Neural cell (in vitro differentiated cells): ENCODE measurements around the gene PPP1R12A. TPM values are rescaled to one million over a fixed set of nuclear protein-coding genes. Genes with fewer than 3 reads are reported as not detected.

ENCODE experiments used
- H2AFZ ChIP-seq: fragments of 200-600, 300-800 bp; sonication (generic), shearing (Covaris generic); 2 replicates; pipeline ENCODE4 v1.6.0; 2014; ENCODE audit warnings: low read depth, mild to moderate bottlenecking, antibody characterized with exemption, low read length, moderate library complexity
- H3F3A ChIP-seq: fragments of 200-600 bp; shearing (Covaris generic); 2 replicates; pipeline ENCODE4 v1.6.1; 2016; ENCODE audit warnings: mild to moderate bottlenecking, moderate library complexity, mixed read lengths, antibody characterized with exemption, low read length; ENCODE audit not compliant: insufficient read depth, poor library complexity, severe bottlenecking
- H3K27ac ChIP-seq: fragments of 200-600, 300-800 bp; sonication (generic), shearing (Covaris generic); 2 replicates; pipeline ENCODE4 v1.5.1; 2014; ENCODE audit warnings: mild to moderate bottlenecking, low read length, moderate library complexity
- H3K27me3 ChIP-seq: fragments of 300-800, 200-600 bp; sonication (generic), shearing (Covaris generic); 2 replicates; pipeline ENCODE4 v1.6.0; 2014; ENCODE audit warnings: mild to moderate bottlenecking, low read depth, low read length, moderate library complexity; ENCODE audit not compliant: insufficient read depth
- H3K36me3 ChIP-seq: fragments of 300-800, 200-600 bp; sonication (generic), shearing (Covaris generic); 2 replicates; pipeline ENCODE4 v1.5.1; 2014; ENCODE audit warnings: mild to moderate bottlenecking, antibody characterized with exemption, low read length, moderate library complexity; ENCODE audit not compliant: insufficient read depth
- H3K4me2 ChIP-seq: fragments of 300-800, 200-600 bp; sonication (generic), shearing (Covaris generic); 2 replicates; pipeline ENCODE4 v1.6.0; 2014; ENCODE audit warnings: mild to moderate bottlenecking, low read length
- H3K4me3 ChIP-seq: fragments of 300-800, 200-600 bp; sonication (generic), shearing (Covaris generic); 2 replicates; pipeline ENCODE4 v1.5.1; 2014; ENCODE audit warnings: mild to moderate bottlenecking, low read length, moderate library complexity
- H3K79me2 ChIP-seq: fragments of 200-600 bp; shearing (Covaris generic); replicated peaks from 2 replicates; pipeline ENCODE4 v1.6.0; 2014; ENCODE audit warnings: mild to moderate bottlenecking, low read length, moderate library complexity; ENCODE audit not compliant: insufficient read depth
- H3K9ac ChIP-seq: fragments of 300-800, 200-600 bp; sonication (generic), shearing (Covaris generic); 2 replicates; pipeline ENCODE4 v1.6.1; 2016; ENCODE audit warnings: mild to moderate bottlenecking, low read length, mixed read lengths
- H3K9me2 ChIP-seq: fragments of 200-600 bp; shearing (Covaris generic); 2 replicates; pipeline ENCODE4 v1.6.1; 2016; ENCODE audit warnings: mild to moderate bottlenecking, low read length, mixed read lengths; ENCODE audit not compliant: insufficient read depth
- H3K9me3 ChIP-seq: fragments of 200-600, 300-800 bp; sonication (generic), shearing (Covaris generic); 2 replicates; pipeline ENCODE4 v1.6.1; 2016; ENCODE audit warnings: mild to moderate bottlenecking, mixed run types, low read length, moderate library complexity, mixed read lengths
- H4K20me1 ChIP-seq: fragments of 200-600 bp; shearing (Covaris generic); 2 replicates; pipeline ENCODE4 v1.6.1; 2016; ENCODE audit warnings: mild to moderate bottlenecking, mixed run types; ENCODE audit not compliant: insufficient read depth
- EP300 ChIP-seq: fragments of 450-650 bp; conservative IDR thresholded peaks from 2 replicates; pipeline ENCODE4 v1.6.1; 2014; ENCODE audit warnings: antibody characterized with exemption, mild to moderate bottlenecking, moderate library complexity; ENCODE audit not compliant: poor library complexity, severe bottlenecking
- EZH2 ChIP-seq: fragments of 200-600, 300-800 bp; shearing (Covaris generic), sonication (generic); IDR thresholded peaks from 2 replicates; pipeline ENCODE4 v1.6.1; 2014; ENCODE audit warnings: antibody characterized with exemption, low read length, borderline replicate concordance, mild to moderate bottlenecking; ENCODE audit not compliant: insufficient read depth, poor library complexity, severe bottlenecking
- MXI1 ChIP-seq: fragments of 450-650 bp; conservative IDR thresholded peaks from 2 replicates; pipeline ENCODE4 v1.6.1; 2014; ENCODE audit warnings: antibody characterized with exemption, mild to moderate bottlenecking; ENCODE audit not compliant: poor library complexity, severe bottlenecking
- POLR2AphosphoS5 ChIP-seq: IDR thresholded peaks from 2 replicates; pipeline ENCODE4 v1.6.1; 2012
- RAD21 ChIP-seq: fragments of 450-650 bp; conservative IDR thresholded peaks from 2 replicates; pipeline ENCODE4 v1.6.1; 2014; ENCODE audit warnings: antibody characterized with exemption, mild to moderate bottlenecking, moderate library complexity
- SMC3 ChIP-seq: fragments of 450-650 bp; conservative IDR thresholded peaks from 2 replicates; pipeline ENCODE4 v1.6.1; 2014; ENCODE audit warnings: antibody characterized with exemption, mild to moderate bottlenecking, moderate library complexity; ENCODE audit not compliant: poor library complexity
- TAF1 ChIP-seq: IDR thresholded peaks from 2 replicates; pipeline ENCODE4 v1.6.1; 2012; ENCODE audit warnings: low read depth
- polyA plus RNA-seq: library from polyadenylated mRNA; depleted of rRNA; stranded (reverse); fragments of >200 nt; gene quantifications from 2 replicates; pipeline ENCODE4 v1.2.3, GENCODE V29; 2014
- TF ChIP-seq, protein P1 (sequence below): fragments of 450-650 bp; IDR thresholded peaks from 2 replicates; pipeline ENCODE4 v1.5.1; 2014; ENCODE audit warnings: antibody characterized with exemption, mild to moderate bottlenecking, moderate library complexity; ENCODE audit not compliant: poor library complexity, severe bottlenecking
- TF ChIP-seq, protein P2 (sequence below): IDR thresholded peaks from 2 replicates; pipeline ENCODE4 v1.6.1; 2012; ENCODE audit warnings: borderline replicate concordance

Gene PPP1R12A
- polyA plus RNA-seq, 1 donor from 2014 or later: 68.2 TPM

DNA sequence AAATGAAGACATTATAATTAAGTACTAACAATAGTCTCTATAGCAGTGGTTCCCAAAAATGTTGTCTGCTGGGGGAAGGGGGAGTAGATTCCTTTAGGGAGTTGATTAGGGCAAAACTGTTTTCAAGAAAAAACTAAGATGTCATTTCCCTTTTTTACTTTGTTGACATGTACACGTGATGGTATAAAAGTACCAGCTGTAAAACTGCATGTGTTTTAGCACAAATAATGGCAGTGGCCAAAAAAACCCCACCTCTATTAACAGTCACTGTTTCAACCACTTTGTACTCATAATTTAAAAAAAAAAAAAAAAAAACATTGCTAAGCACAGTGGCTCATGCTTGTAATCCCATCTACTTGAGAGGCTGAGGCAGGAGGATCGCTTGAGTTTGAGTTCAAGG lies 61.7 kb downstream of the PPP1R12A start:
- Histone ChIP-seq H3K9me3 (no peaks in the 10 kb centered on the region), H2AFZ (no peak overlapping the region), H3F3A (no peaks in the 10 kb centered on the region), H3K9ac (no peak overlapping the region), H3K4me3 (no peak overlapping the region), H3K27me3 (no peaks in the 10 kb centered on the region), H3K9me2 (no peaks in the 10 kb centered on the region), H4K20me1 (no peaks in the 10 kb centered on the region), H3K79me2 (peaks cover 18% of the 10 kb centered on the region), H3K4me2 (no peak overlapping the region), H3K27ac (no peak overlapping the region), H3K36me3 (no peaks in the 10 kb centered on the region)
- TF ChIP-seq EZH2 (no peak), RAD21 (no peak), EP300 (no peak), TAF1 (no peak), POLR2AphosphoS5 (no peak), MXI1 (no peak), SMC3 (no peak)
- TF ChIP-seq, protein P1, sequence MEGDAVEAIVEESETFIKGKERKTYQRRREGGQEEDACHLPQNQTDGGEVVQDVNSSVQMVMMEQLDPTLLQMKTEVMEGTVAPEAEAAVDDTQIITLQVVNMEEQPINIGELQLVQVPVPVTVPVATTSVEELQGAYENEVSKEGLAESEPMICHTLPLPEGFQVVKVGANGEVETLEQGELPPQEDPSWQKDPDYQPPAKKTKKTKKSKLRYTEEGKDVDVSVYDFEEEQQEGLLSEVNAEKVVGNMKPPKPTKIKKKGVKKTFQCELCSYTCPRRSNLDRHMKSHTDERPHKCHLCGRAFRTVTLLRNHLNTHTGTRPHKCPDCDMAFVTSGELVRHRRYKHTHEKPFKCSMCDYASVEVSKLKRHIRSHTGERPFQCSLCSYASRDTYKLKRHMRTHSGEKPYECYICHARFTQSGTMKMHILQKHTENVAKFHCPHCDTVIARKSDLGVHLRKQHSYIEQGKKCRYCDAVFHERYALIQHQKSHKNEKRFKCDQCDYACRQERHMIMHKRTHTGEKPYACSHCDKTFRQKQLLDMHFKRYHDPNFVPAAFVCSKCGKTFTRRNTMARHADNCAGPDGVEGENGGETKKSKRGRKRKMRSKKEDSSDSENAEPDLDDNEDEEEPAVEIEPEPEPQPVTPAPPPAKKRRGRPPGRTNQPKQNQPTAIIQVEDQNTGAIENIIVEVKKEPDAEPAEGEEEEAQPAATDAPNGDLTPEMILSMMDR: no peak
- TF ChIP-seq, protein P2, sequence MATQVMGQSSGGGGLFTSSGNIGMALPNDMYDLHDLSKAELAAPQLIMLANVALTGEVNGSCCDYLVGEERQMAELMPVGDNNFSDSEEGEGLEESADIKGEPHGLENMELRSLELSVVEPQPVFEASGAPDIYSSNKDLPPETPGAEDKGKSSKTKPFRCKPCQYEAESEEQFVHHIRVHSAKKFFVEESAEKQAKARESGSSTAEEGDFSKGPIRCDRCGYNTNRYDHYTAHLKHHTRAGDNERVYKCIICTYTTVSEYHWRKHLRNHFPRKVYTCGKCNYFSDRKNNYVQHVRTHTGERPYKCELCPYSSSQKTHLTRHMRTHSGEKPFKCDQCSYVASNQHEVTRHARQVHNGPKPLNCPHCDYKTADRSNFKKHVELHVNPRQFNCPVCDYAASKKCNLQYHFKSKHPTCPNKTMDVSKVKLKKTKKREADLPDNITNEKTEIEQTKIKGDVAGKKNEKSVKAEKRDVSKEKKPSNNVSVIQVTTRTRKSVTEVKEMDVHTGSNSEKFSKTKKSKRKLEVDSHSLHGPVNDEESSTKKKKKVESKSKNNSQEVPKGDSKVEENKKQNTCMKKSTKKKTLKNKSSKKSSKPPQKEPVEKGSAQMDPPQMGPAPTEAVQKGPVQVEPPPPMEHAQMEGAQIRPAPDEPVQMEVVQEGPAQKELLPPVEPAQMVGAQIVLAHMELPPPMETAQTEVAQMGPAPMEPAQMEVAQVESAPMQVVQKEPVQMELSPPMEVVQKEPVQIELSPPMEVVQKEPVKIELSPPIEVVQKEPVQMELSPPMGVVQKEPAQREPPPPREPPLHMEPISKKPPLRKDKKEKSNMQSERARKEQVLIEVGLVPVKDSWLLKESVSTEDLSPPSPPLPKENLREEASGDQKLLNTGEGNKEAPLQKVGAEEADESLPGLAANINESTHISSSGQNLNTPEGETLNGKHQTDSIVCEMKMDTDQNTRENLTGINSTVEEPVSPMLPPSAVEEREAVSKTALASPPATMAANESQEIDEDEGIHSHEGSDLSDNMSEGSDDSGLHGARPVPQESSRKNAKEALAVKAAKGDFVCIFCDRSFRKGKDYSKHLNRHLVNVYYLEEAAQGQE: no peak

DNA sequence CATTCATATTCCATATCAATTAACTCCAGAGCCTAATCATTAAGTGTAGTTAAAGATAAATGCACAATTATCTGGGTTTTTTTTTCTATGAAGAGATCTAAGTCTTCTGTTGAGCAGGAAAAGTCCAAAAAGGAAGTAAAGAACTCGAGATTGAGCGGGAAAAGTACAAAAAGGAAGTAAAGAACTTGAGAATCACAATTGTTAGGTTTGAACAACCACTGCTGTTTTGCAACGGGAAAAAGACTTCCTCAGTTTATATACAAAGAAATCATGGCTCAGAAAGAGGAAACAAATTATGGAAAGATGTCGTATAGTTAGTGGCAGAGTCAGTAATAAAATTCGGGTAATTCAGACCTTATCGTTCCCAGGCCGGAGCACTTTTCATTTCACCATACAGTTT lies 63.3 kb downstream of the PPP1R12A start:
- no peaks in the 10 kb centered on the region for H4K20me1 ChIP-seq
- TF ChIP-seq EP300: no peak
- TF ChIP-seq SMC3: no peak
- TF ChIP-seq EZH2: no peak
- no peak for TF ChIP-seq TAF1
- TF ChIP-seq, protein P2: no peak
- TF ChIP-seq MXI1: no peak
- TF ChIP-seq, protein P1: no peak

More for the DNA sequence above, 63.3 kb downstream of the PPP1R12A start:
- Histone ChIP-seq H3K36me3 (no peaks in the 10 kb centered on the region), H3F3A (no peaks in the 10 kb centered on the region), H3K9me3 (no peaks in the 10 kb centered on the region), H3K79me2 (peaks cover 7% of the 10 kb centered on the region), H2AFZ (no peak overlapping the region), H3K9ac (no peak overlapping the region), H3K27ac (no peak overlapping the region), H3K27me3 (no peaks in the 10 kb centered on the region), H3K9me2 (no peaks in the 10 kb centered on the region), H3K4me3 (no peak overlapping the region), H3K4me2 (no peak overlapping the region)
